NB4 (cell line): ENCODE results near the gene MYH1.
A peak's percentile ranks its signal among the peaks of the same experiment; 100 is the strongest.

Experiments
- DNase-seq: peaks from one replicate; pipeline ENCODE4 v3.0.0; 2010; ENCODE audit warnings: low read depth
- H3K4me3 ChIP-seq: one replicate; pipeline ENCODE4 v1.5.1; 2011; ENCODE audit warnings: mild to moderate bottlenecking, low read depth, low read length, moderate library complexity
- MYC ChIP-seq: IDR thresholded peaks from 2 replicates; pipeline ENCODE4 v1.6.1; 2011; ENCODE audit warnings: low read depth, low read length
- POLR2A ChIP-seq: IDR thresholded peaks from 2 replicates; pipeline ENCODE4 v1.6.1; 2011; ENCODE audit warnings: mild to moderate bottlenecking; ENCODE audit not compliant: insufficient read length; ENCODE audit errors: extremely low read depth
- TF ChIP-seq, protein P1 (sequence below): IDR thresholded peaks from one replicate; pipeline ENCODE4 v1.5.1; 2012; ENCODE audit warnings: low read depth, low read length
- TF ChIP-seq, protein P2 (sequence below): IDR thresholded peaks from 2 replicates; pipeline ENCODE4 v1.6.1; 2011; ENCODE audit warnings: low read depth, low read length

MYH1 gene

DNA sequence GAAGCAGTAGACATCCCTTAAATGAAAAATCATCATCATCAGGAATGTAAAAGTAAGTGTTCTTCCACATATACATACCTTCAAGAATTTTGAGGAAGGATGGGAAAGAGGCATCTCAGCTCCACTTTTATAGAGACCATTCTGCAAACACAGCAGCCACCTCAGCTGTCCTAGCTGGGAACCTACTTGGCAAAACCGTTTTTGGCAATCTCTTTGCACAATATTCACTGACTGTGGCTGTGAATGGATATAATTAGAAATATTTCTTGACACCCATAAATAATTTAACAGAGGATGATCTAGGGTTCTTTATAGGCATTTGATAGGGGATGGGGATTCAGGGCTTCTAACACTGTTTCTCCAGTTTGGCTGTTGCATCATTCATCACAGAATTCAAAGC is 48.9 kb downstream of the MYH1 start, which contains the start of gene MYH4:
TSS of gene MYH4 (minus strand) at position 101 of the 400 bp plus-strand sequence. CDS start 2,814 bp downstream, outside the sequence.
- no peak within 1 kb of the TSS for H3K4me3 ChIP-seq
- TF ChIP-seq, protein P1, sequence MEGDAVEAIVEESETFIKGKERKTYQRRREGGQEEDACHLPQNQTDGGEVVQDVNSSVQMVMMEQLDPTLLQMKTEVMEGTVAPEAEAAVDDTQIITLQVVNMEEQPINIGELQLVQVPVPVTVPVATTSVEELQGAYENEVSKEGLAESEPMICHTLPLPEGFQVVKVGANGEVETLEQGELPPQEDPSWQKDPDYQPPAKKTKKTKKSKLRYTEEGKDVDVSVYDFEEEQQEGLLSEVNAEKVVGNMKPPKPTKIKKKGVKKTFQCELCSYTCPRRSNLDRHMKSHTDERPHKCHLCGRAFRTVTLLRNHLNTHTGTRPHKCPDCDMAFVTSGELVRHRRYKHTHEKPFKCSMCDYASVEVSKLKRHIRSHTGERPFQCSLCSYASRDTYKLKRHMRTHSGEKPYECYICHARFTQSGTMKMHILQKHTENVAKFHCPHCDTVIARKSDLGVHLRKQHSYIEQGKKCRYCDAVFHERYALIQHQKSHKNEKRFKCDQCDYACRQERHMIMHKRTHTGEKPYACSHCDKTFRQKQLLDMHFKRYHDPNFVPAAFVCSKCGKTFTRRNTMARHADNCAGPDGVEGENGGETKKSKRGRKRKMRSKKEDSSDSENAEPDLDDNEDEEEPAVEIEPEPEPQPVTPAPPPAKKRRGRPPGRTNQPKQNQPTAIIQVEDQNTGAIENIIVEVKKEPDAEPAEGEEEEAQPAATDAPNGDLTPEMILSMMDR: no peak
- no peak for TF ChIP-seq POLR2A
- TF ChIP-seq, protein P2, sequence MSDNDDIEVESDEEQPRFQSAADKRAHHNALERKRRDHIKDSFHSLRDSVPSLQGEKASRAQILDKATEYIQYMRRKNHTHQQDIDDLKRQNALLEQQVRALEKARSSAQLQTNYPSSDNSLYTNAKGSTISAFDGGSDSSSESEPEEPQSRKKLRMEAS: no peak
- TF ChIP-seq MYC: no peak
- no peak for DNase-seq

DNA sequence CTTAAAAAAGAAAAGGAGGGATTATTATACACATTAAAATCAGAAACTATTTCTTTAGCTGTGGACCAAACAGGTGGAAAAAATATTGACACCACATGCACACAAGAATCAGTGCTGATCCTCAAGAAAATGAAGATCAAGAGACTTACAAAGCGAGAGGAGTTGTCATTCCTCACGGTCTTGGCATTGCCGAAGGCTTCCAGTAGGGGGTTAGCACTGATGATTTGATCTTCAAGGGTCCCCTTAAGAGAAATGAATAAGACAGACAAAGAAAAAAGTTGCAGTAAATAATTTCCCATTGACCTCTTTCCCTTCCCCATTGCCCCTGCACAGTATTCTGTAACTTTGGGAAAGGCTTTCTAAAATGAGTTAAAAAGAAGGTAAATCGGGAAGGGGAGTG is 54.9 kb downstream of the MYH1 start:
- no peak overlapping the region for H3K4me3 ChIP-seq
- no peak for DNase-seq
- TF ChIP-seq, protein P1: peak; percentile 21
- TF ChIP-seq MYC: no peak

DNA sequence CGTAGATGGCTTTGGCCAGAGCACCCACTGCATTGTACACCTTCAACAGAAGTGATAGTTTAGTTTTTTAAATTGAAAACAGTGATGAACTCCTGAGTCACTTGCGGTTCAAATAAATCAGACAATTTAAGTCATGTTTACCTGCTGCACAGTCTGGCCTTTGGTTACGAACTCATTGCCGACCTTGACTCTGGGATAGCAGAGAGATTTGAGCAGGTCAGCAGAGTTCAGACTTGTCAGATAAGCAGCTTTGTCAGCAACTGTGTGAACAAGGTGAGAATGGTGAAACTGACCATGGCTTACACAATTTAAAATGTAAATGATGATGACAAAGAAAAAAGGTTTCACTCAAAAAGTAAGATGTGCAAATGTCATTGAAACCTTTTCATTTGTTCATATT is 58.3 kb downstream of the MYH1 start:
- DNase-seq: no peak
- TF ChIP-seq POLR2A: no peak
- H3K4me3 ChIP-seq: no peak overlapping the region

DNA sequence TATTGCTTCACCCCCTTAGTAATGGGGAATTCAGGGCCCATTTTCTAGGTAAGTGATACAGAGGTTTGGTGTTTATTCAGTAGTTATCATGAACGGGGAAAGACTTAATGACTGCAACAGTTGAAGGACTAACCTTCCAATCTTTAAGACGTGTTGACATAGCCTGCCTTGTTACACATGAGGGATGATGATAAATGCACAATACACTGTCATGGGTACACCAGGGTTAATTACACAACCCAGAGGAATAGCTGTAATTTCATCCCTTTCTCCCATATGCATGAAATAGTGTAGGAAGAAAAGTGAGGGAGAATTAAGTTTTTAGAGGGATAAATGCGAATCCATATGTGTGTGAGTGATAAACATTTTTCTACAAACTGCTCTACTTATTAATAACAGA is 59.6 kb downstream of the MYH1 start:
- no peak overlapping the region for H3K4me3 ChIP-seq
- DNase-seq: no peak
- TF ChIP-seq, protein P1: no peak
- TF ChIP-seq MYC: no peak
- TF ChIP-seq POLR2A: no peak
- TF ChIP-seq, protein P2: no peak

DNA sequence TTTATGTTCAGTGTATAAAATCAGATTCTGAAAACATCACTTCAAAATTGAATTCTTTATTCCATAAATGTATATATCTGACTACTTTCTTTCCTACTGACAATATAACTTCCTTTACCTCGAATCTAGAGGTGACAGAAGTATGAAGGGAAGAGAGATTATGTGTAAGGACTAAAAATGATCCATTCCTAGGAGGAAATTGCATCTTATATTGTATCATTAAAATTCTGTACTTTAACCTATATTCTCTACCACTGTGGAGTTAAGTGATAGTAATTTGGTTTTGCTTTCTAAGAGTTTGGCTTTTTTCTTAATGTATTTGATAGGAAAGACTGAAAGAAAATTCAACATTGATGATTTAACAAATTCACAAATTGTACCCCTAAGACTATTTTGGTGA is 60.4 kb downstream of the MYH1 start:
- no peak overlapping the region for H3K4me3 ChIP-seq
- DNase-seq: no peak
- TF ChIP-seq, protein P2: no peak
- TF ChIP-seq MYC (no peak), POLR2A (no peak)
- TF ChIP-seq, protein P1: no peak

DNA sequence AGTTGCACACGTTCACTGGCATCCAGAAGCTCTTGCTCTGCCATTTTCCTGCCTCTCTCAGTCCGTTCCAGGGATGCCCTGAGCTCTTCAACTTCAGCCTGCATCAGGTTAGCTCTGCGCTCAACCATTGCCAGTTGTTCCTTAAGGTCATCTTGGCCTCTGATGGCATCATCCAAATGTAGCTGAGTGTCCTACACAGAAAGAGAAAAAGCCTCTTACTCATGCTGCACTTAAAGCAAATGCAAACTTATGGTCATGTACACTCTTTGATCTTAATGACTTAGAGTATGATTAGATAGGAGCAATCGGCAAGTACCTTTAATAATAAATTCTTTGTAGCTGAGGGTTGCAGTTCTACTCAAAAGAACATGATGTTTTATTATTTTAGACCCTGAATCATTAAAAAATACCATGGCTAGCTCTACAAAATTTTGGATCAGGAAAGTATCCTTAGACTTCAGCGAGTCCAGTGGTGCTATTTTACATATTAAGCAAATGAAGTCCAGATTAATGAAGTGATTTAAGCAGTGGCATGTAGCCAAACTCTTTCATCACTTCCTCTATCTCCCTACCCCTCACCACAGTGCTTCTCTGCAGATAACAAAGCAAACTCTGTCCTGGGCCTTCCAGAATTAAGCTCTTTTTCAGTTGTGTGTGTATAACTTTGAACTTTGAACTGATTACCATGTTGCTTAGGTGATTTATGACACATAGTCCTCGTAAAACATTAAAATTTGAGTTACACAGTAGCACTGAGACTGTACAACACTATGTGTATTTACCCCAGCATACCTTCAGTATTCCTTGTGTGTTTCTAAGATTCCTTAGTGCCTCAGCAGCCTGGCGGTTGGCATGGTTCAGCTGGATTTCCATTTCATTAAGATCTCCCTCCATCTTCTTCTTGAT is 71.1 kb downstream of the MYH1 start:
- TF ChIP-seq POLR2A (no peak), MYC (no peak)
- TF ChIP-seq, protein P1: no peak
- TF ChIP-seq, protein P2: no peak
- DNase-seq: peak; percentile 10
- no peak overlapping the region for H3K4me3 ChIP-seq
